ENCODE results near the gene GTF2IRD1. TPM values are rescaled to one million over a fixed set of nuclear protein-coding genes. Genes with fewer than 3 reads are reported as not detected.
"Not testable (repeated sequence)": the region's sequence is repeated elsewhere in the genome, so short reads cannot be mapped to it uniquely, and the experiment has no call there.

Gene GTF2IRD1
- total RNA-seq, 2 donors from 2014 or later: 14.7 to 17.0 TPM

DNA sequence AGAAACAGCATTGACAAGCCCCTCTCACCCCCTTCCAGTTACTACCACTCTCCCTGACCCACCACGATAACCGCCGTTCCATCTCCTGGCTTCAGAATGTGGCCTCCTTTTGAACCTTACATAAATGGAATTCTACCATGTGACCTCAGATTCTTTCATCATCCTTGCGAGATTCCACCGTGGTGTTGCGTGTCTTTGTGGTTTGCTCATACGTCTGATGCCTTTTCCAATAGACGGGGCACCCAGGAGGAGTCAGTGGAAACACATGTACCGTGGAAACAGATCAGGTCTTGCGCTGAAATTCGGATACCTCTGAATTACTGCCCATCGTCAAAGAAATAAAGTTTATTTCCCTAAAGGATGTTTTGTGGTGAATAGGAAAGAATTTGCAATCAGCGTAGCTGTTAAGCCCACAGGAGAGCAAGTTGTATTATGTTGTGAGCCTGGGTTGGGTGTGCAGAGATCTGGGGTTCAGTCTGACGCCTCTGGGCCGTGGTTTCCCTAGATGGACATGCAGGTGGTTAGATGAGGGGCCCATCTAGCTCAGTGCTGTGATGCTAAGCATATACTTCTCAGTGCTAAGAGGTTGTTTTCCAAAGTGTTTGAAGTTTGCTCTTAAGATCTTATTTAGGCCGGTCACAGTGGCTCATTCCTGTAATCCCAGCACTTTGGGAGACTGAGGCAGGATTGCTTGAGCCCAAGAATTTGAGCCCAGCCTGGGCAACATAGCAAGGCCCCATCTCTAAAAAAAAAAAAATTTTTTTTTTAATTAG lies 29.1 kb downstream of the GTF2IRD1 start:
- intact Hi-C loops (cut with DNase I): no loop called here
- no peak for DNase-seq (ENCODE audit: low spot score)

DNA sequence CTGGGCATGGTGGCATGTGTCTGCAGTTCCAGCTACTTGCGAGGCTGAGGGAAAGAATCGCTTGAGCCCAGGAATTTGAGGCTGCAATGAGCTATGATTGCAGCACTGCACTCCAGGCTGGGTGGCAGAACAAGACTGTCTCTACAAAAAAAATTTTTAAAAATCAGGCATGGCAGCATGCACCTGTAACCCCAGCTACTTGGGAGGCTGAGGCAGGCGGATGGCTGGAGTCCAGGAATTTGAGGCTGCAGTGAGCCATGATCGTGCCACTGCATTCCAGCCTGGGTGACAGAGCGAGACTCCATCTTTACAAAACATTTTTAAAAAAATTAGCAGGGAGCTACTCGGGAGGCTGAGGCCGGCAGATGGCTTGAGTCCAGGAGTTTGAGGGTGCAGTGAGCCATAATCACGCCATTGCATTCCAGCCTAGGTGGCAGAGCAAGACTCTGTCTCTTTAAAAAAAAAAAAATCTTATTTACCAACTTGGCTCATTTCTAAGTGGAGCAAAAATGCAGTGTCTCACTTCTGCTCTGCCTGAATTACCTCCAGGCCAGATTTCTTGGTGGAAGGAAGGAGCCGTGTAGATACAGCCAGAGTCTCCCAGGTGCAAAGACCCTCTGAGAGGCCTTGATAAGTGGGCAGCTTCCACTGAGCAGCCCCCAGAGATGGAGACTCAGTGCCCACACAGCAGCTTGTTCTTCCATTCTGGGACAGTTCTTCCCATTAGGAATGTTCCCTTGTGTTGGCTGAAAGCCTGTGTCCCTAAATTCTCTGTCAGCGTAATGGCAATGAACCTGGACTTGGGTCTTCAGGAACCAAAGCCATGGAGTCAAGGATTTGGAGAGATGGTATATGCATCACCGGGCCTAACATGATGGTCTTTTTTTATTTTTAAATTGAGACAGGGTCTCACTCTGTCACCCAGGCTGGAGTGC lies 30.0 kb downstream of the GTF2IRD1 start:
- no peak for DNase-seq (ENCODE audit: low spot score)
- intact Hi-C loops (cut with DNase I): no loop called here

DNA sequence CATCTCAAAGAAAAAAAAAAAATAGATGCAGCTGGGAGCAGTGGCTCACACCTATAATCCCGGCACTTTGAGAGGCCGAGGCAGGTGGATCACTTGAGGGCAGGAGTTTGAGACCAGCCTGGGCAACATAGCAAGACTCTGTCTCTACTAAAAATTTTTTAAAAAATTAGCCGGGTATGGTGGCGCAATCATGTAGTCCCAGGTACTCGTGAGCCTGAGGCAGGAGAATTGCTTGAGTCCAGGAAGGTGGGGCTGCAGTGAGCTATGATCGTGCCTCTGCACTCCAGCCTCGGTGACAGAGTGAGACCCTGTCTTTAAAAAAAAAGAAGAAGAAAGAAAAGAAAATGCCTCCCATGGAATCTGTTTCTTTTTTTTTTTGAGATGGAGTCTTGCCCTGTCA lies 31.9 kb downstream of the GTF2IRD1 start:
- no peak for DNase-seq (ENCODE audit: low spot score)
- intact Hi-C loops (cut with DNase I): no loop called here

DNA sequence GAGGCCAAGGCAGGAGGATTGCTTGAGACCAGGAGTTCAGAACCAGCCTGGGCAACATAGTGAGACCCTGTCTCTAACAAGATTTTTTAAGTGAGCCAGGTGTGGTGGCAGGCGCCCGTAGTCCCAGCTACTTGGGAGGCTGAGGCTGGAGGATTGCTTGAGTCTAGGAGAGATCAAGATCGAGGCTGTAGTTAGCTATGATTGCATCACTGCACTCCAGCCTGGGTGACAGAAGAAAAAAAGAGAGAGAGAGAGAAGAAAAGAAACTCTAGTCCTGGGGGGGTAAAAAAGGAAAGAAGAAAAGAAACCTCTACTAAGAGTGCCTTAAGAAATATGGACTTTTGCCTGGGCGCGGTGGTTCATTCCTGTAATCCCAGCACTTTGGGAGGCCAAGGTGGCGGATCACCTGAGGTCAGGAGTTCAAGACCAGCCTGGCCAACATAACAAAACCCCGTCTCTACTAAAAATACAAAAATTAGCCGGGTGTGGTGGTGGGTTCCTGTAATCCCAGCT lies 34.9 kb downstream of the GTF2IRD1 start:
- intact Hi-C loops (cut with DNase I); DNase-seq (ENCODE audit: low spot score): not testable (repeated sequence)

DNA sequence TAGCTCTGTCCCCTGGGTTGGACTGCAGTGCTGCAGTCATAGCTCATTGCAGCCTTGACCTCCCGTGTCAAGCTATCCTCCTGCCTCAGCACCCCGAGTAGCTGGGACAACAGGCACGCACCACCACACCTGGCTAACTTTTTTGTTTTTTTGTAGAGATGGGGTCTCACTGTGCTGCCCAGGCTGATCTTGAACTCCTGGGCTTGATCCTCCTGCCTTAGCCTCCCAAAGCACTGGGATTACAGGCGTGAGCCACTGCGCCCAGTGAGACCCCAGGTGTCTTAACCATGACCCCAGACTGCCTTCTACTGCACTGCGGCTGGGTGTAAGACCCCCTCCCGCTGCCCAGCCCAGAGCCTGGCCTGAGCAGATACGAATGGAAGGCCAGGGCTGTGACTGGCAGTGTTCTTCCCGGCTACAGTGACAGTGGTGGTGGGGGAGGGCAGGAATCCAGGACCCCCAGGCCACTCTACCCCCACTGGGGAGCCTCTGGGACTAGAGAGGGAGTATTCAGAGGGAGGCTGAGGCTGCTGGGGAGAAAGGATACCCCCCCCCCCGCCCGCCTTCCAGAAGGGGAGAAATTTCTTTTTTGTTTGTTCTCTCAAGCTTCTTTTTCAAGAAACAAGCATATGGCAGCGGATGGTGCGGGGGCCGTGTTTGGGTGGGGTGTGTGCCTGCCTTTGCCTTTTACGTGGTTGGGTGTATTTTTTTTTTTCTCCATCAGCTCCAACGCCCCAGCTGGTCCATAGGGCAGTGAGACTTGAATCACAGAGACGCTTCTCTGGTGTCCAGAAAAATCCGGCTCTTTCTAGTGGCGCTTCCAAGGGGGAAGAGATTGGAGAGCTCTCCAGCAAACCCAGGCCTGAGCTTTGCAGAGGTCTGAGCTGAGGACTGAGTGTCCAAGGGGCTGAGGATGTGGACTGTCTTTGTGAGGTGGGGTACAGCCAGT lies 36.6 kb downstream of the GTF2IRD1 start:
- intact Hi-C loops (cut with DNase I): no loop called here

DNA sequence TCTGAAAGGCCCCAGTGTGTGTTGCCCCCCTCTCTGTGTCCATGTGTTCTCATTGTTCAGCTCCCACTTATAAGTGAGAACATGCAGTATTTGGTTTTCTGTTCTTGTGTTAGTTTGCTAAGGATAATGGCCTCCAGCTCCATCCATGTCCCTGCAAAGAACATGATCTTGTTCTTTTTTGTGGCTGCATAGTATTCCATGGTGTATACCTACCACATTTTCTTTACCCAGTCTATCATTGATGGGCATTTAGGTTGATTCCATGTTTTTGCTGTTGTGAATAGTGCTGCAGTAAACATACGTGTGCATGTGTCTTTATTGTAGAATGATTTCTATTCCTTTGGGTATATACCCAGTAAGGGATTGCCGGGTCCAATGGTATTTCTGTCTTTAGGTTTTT lies 37.8 kb downstream of the GTF2IRD1 start:
- intact Hi-C loops (cut with DNase I); DNase-seq (ENCODE audit: low spot score): not testable (repeated sequence)

More for the DNA sequence above, 36.6 kb downstream of the GTF2IRD1 start:
- no peak for DNase-seq (ENCODE audit: low spot score)

DNA sequence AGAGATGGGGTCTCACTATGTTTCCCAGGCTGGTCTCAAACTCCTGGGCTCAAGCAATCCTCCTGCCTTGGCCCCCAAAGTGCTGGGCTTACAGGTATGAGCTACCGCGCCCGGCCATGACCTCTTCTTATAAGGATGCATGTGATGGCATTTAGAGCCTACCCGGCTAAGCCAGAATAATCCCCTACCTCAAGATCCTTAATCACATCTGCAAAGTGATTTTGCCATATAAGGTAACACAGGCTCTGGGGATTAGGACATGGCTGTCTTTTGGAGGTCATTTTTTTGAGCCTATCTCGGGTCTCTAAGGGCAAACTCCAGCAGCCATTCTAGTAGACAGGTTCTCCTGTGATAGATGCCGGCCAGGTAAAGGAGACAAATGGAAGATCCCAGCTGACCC lies 39.6 kb downstream of the GTF2IRD1 start:
- intact Hi-C loops (cut with DNase I): no loop called here
- DNase-seq (ENCODE audit: low spot score): no peak

DNA sequence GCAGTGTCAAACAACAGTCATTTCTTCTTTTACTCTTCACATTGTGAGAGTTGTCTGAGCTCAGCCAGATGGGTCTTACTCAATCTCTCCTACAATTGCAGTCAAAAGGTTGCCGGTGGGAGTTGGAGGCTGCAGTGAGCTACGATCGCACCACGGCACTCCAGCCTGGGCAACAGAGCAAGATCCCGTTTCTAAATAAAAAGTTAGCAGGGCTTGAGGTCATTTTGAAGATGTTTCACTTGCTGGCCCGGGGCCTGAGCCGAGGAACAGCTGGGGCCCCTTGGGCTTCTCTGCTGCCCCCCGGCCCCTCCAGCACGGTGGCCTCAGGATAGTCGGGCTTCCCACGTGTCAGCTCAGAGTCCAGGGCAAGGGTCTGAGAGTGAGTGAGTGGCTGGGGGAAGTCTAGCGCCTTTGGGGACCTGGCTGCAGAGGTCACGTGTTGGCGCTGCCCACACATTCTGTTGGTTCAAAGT lies 40.4 kb downstream of the GTF2IRD1 start:
- intact Hi-C loops (cut with DNase I): no loop called here
- DNase-seq (ENCODE audit: low spot score): no peak

DNA sequence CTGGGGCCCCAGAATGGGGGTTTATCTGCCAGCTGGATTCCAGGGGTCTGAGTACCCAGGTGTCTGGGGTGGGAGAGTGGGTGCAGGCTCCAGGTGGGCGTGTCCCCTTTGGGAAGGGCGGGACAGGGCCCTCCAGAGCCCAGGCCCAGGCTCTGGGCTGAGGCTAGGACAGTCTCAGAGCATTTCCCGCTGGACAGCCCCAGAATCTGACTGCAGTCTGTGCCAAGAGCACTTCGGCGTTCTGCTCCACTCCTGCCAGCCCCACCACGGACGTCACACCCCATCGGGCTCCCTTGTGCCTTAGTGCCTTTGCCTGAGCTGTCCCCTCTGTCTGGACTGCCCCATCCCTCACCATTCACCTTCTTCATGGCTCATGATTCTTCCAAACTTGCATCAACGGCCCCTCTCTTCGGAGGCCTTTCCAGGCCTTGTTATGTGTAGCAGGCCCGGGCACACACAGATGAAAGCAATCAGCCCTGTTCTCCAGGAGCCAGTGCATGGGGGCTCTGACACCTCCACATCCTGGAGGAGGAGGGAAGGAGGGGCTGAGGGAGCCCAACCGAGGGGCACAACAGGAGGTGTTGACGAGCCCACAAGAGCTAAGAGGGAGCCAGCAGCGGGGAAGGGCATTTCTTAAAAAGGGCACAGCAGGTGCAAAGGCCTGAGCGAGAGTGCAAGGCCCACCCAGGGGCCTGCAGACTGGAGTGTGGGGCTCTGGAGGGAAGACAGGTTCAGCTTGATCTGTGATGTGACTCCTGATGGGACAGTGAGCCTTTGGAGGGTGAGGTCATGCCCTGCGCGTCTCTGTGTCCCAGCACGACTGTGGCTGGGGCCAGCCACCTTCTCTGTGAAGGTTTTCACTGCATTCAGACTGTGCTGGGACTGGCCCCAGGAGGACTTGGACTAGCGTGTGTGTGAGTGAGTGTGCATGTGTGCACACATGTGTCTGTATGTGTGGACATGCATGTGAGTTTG lies 41.7 kb downstream of the GTF2IRD1 start:
- intact Hi-C loops (cut with DNase I): no loop called here
- DNase-seq (ENCODE audit: low spot score): no peak

DNA sequence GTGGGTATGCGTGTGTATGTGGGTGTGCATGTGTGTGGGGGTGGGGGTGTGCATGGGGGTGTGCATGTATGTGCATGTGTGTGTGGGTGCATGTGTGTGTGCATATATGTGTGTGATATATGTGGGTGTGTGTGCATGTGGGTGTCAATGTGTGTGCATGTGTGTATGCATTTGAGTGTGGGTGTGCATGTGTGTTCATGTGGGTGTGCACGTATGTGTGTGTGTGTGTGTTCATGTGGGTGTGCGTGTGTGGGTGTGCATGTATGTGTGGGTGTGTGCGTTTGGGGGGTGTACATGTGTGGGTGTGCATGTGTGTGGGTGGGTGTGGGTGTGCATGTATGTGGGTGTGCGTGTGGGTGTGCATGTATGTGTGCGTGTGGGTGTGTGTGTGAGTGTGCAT lies 42.6 kb downstream of the GTF2IRD1 start:
- intact Hi-C loops (cut with DNase I): no loop called here

DNA sequence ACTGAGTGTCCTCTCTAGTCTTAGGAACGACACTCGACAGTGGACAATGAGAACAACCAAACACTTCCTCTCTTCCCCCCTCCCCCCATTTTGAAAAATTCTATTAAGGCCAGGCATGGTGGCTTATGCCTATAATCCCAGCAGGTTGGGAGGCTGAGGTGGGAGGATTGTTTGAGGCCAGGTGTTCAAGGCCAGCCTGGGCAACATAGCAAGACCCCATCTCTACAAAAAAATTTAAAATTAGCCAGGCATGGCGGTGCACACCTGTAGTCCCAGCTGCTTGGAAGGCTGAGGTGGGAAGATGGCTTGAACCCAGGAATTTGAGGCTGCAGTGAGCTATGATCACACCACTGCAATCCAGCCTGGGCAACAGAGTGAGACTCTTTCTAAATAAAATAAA lies 43.1 kb downstream of the GTF2IRD1 start:
- DNase-seq (ENCODE audit: low spot score); intact Hi-C loops (cut with DNase I): not testable (repeated sequence)

More for the DNA sequence above, 42.6 kb downstream of the GTF2IRD1 start:
- no peak for DNase-seq (ENCODE audit: low spot score)

DNA sequence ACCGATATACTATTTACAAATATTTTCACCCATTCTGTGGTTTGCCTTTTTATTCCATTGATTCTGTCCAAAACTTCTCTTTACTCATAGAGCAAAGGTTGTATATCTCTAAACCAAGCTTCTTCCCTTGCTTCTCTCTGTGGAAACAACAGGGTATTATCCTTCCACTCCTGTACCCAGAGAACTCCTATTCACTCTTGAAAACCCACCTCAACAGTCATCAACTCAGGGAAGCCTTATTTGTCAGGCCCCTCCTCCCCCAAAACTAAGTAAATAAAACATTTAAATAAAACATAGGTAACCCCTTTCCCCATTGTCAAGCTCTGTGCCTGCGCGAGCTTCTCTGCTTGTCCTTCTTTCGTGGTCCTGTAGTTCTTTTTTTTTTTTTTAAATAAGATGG lies 44.6 kb downstream of the GTF2IRD1 start:
- no peak for DNase-seq (ENCODE audit: low spot score)
- intact Hi-C loops (cut with DNase I): no loop called here

DNA sequence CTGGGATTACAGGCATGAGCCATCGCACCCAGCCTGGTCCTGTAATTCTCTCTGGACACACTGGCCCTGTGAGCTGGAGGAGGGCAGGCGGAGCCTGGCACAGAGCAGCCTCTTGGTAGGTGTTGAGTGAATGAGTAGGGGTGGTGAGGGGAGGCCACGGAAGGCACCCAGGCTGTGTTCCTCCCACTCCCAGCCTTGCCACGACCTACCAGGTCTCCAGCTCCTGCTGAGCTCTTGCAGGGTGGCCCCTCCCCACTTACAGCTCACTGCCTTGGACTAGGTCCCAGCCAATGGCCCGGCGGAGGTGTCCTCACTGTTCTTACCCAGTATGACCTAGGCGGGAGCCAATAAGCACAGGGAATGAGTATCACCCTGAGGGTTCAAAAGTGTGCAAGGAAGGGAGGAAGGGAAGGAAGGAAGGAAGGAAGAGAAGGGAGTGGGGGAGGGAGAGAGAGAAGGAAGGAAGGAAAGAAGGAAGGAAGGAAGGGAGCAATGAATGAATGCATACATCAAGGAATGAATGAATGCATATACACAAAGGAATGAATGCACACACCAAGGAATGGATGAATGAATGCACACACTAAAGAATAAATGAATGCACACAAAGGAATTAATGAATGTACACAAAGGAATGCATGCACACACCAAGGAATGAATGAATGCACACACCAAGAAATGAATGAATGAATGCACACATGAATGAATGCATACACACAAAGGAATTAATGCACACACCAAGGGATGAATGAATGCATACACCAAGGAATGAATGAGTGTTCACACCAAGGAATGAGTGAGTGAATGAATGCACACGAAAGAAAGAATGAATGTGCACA lies 45.5 kb downstream of the GTF2IRD1 start:
- no peak for DNase-seq (ENCODE audit: low spot score)
- intact Hi-C loops (cut with DNase I): no loop called here

DNA sequence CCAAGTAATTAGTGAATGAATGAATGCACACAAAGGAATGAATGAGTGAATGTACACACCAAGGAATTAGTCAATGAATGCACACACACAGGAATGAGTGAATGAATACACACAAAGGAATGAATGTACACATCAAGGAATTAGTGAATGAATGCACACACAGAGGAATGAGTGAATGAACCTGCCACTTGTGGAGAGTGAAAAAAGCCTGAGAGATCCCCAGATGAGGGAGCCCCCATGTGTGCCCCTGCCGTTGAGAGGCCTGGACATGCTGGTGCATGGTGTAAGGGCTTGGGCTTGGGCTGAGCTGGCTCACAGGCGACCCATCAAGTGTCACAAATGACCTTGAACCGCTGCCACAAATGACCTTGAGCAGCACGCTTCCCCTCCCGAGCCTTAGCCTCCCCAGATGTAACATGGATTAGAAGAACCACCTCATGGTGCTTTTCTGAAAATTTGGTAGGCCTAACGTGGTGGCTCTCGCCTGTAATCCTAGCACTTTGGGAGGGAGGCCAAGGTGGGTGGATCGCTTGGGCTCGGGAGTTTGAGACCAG lies 46.2 kb downstream of the GTF2IRD1 start:
- intact Hi-C loops (cut with DNase I): no loop called here
- no peak for DNase-seq (ENCODE audit: low spot score)

DNA sequence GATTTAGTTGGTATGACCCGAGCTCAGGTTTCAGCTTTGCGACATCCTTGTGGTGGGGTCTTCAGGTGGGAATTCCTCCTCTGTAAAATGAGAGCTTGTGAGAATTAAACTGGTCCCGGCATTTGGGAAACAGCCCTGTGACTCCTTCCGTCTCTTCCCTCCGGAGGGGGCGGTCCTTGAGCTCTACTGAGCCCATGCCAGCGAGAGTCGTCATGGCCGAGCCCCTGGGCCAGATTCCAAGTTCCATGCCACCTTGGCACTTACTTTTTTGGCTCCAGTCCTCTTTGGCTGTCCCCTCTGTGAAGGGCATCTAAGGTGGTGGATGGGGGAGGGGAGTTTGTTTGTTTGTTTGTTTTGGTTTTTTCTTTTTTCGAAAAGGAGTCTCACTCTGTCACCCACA lies 47.6 kb downstream of the GTF2IRD1 start:
- intact Hi-C loops (cut with DNase I): no loop called here
- no peak for DNase-seq (ENCODE audit: low spot score)

DNA sequence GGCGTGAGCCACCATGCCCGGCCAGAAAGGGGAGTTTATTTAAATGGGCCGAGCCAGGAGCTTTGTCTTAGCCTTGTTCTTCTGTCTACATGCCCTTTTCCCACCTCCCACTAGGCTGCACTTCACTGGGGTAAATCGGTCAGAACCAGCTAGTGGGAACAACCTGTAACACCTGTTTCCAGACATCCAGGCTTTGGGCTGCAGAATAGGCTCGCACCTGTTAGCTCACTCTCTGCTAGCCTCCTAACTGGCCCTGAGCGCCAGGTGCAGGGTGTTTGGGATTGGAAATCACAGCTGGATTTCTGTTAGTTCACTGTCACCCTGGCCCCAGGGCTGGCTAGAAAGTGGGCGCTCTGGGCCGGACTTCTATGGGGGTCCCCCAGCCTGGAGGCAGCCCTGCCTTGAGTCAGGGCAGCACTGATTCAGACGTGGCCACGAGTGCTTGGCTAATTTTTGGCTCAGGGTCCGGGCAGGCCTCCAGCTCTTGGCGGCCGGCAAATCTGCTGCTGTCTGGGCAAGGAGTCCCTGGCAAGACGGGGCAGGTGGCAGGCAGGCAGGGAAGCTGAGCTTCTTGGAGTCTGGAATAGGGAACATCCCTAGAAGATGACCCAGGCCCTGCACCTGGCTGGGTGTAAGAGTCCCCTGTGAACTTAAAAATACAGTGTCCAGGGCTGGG lies 48.6 kb downstream of the GTF2IRD1 start:
- DNase-seq (ENCODE audit: low spot score): no peak
- intact Hi-C loops (cut with DNase I): no loop called here

Measured in posterior vena cava (tissue), 2 donors.